ENCODE results near the gene TARS3.
A peak's percentile ranks its signal among the peaks of the same experiment; 100 is the strongest.
"Not testable (repeated sequence)": the region's sequence is repeated elsewhere in the genome, so short reads cannot be mapped to it uniquely, and the experiment has no call there.

The TARS3 gene

GRCh38 chr15:101723874-101724674 lies at the start of gene TARS3:
Gene TARS3 (minus strand): TSS chr15:101724473. CDS start chr15:101724387, 86 bp downstream.
- TF ChIP-seq ZNF274 (IDR thresholded peaks at IDR 0.05; ENCODE audit: low read depth, low read length), result no peak
- H3K4me3 ChIP-seq (ENCODE audit: low read length), result peak within 1 kb of the TSS; percentile 95

- no peak for TF ChIP-seq ZNF274 (IDR thresholded peaks at IDR 0.05; ENCODE audit: low read depth, low read length)
- no peak overlapping the region for H3K4me3 ChIP-seq (ENCODE audit: low read length)
These were observed 49.3 kb upstream of the TARS3 start for GRCh38 chr15:101773496-101774100.

GRCh38 chr15:101772921-101773320 lies 48.6 kb upstream of the TARS3 start:
- no peak overlapping the region for H3K4me3 ChIP-seq (ENCODE audit: low read length)
- no peak for TF ChIP-seq ZNF274 (IDR thresholded peaks at IDR 0.05; ENCODE audit: low read depth, low read length)

GRCh38 chr15:101767083-101767640 lies 42.9 kb upstream of the TARS3 start:
- H3K4me3 ChIP-seq (ENCODE audit: low read length), result not testable (repeated sequence)

- no peak overlapping the region for H3K4me3 ChIP-seq (ENCODE audit: low read length)
- TF ChIP-seq ZNF274 (IDR thresholded peaks at IDR 0.05; ENCODE audit: low read depth, low read length), result no peak
These were observed 41.6 kb upstream of the TARS3 start for GRCh38 chr15:101765772-101766456.

- not testable (repeated sequence) for H3K4me3 ChIP-seq (ENCODE audit: low read length)
These were observed 41.0 kb upstream of the TARS3 start for GRCh38 chr15:101765340-101765671.

GRCh38 chr15:101764669-101765339 lies 40.5 kb upstream of the TARS3 start:
- not testable (repeated sequence) for H3K4me3 ChIP-seq (ENCODE audit: low read length)

- not testable (repeated sequence) for H3K4me3 ChIP-seq (ENCODE audit: low read length)
These were observed 22.4 kb upstream of the TARS3 start for GRCh38 chr15:101746716-101747082.

- H3K4me3 ChIP-seq (ENCODE audit: low read length), result not testable (repeated sequence)
These were observed 10.6 kb upstream of the TARS3 start for GRCh38 chr15:101734837-101735236.

GRCh38 chr15:101733545-101733944 lies 9.3 kb upstream of the TARS3 start:
- TF ChIP-seq ZNF274 (IDR thresholded peaks at IDR 0.05; ENCODE audit: low read depth, low read length), result no peak
- H3K4me3 ChIP-seq (ENCODE audit: low read length), result no peak overlapping the region

- H3K4me3 ChIP-seq (ENCODE audit: low read length), result no peak overlapping the region
- no peak for TF ChIP-seq ZNF274 (IDR thresholded peaks at IDR 0.05; ENCODE audit: low read depth, low read length)
These were observed 8.5 kb upstream of the TARS3 start for GRCh38 chr15:101732772-101733171.

GRCh38 chr15:101731746-101732145 lies 7.5 kb upstream of the TARS3 start:
- TF ChIP-seq ZNF274 (IDR thresholded peaks at IDR 0.05; ENCODE audit: low read depth, low read length), result no peak
- no peak overlapping the region for H3K4me3 ChIP-seq (ENCODE audit: low read length)

GRCh38 chr15:101727186-101727585 lies 2.9 kb upstream of the TARS3 start:
- TF ChIP-seq ZNF274 (IDR thresholded peaks at IDR 0.05; ENCODE audit: low read depth, low read length), result no peak
- no peak overlapping the region for H3K4me3 ChIP-seq (ENCODE audit: low read length)

GRCh38 chr15:101725073-101725472 lies 800 bp upstream of the TARS3 start:
- H3K4me3 ChIP-seq (ENCODE audit: low read length), result no peak overlapping the region; the same call in 1 of the 2 replicates
- no peak for TF ChIP-seq ZNF274 (IDR thresholded peaks at IDR 0.05; ENCODE audit: low read depth, low read length)

GRCh38 chr15:101724675-101725005 lies 367 bp upstream of the TARS3 start:
- TF ChIP-seq ZNF274 (IDR thresholded peaks at IDR 0.05; ENCODE audit: low read depth, low read length), result no peak
- H3K4me3 ChIP-seq (ENCODE audit: low read length), result no peak overlapping the region; the same call in 1 of the 2 replicates
